Activated CD4-positive, alpha-beta T cell treated with anti-CD3 and anti-CD28 coated beads, Interleukin-2, amount 10 ng/mL, durations not matched to agents 24 days and 14 days (primary cell): Measurements from ENCODE around the gene SOWAHC. TPM values are rescaled to one million over a fixed set of nuclear protein-coding genes. Genes with fewer than 3 reads are reported as not detected.
"Not testable (repeated sequence)": the region's sequence is repeated elsewhere in the genome, so short reads cannot be mapped to it uniquely, and the experiment has no call there.

ENCODE experiments used
- DNase-seq: peaks from one replicate; pipeline ENCODE4 v3.0.0; 2022
- H3K27ac Mint-ChIP-seq: one replicate; pipeline ENCODE4 v1.8.0; 2022; ENCODE audit warnings: mild to moderate bottlenecking, mixed read lengths
- H3K27me3 Mint-ChIP-seq: one replicate; pipeline ENCODE4 v1.8.0; 2022; ENCODE audit warnings: mixed read lengths
- H3K36me3 Mint-ChIP-seq: one replicate; pipeline ENCODE4 v1.8.0; 2022; ENCODE audit warnings: low read depth, mild to moderate bottlenecking, mixed read lengths
- H3K4me1 Mint-ChIP-seq: one replicate; pipeline ENCODE4 v1.8.0; 2021; ENCODE audit warnings: mixed read lengths
- H3K4me3 Mint-ChIP-seq: one replicate; pipeline ENCODE4 v1.8.0; 2022; ENCODE audit warnings: mild to moderate bottlenecking, moderate library complexity, mixed read lengths
- H3K9me3 Mint-ChIP-seq: one replicate; pipeline ENCODE4 v1.8.0; 2021; ENCODE audit warnings: mixed read lengths
- intact Hi-C: fragments of 100-400 bp; cut with micrococcal nuclease; formaldehyde crosslinking; loops from one replicate; pipeline ENCODE4 v1.15.1; 2023
- total RNA-seq: library from RNA; stranded (reverse); gene quantifications from 2 replicates; pipeline ENCODE4 v1.2.3, GENCODE V29; 2022

Gene SOWAHC
- total RNA-seq, 1 donor from 2014 or later, result 0.26 TPM

- H3K4me3 Mint-ChIP-seq, result no peak overlapping the region
- intact Hi-C loops, result no loop called here
- H3K36me3 Mint-ChIP-seq, result no peaks in the 10 kb centered on the region
- H3K4me1 Mint-ChIP-seq, result peaks cover 6% of the 10 kb centered on the region
- H3K9me3 Mint-ChIP-seq, result no peaks in the 10 kb centered on the region
- no peak for DNase-seq
- peaks cover 46% of the 10 kb centered on the region for H3K27me3 Mint-ChIP-seq
- no peak overlapping the region for H3K27ac Mint-ChIP-seq
Observed at GRCh38 chr2:109607766-109608165, 6.4 kb upstream of the SOWAHC start.

GRCh38 chr2:109609352-109610024 is 4.7 kb upstream of the SOWAHC start:
- Mint-ChIP-seq H3K36me3 (peaks cover 2% of the 10 kb centered on the region), H3K27ac (no peak overlapping the region), H3K27me3 (peaks cover 55% of the 10 kb centered on the region), H3K9me3 (no peaks in the 10 kb centered on the region), H3K4me1 (peaks cover 11% of the 10 kb centered on the region), H3K4me3 (no peak overlapping the region)
- DNase-seq, result no peak
- intact Hi-C loops, result no loop called here

GRCh38 chr2:109611467-109612095 is 2.6 kb upstream of the SOWAHC start:
- Mint-ChIP-seq H3K4me3 (no peak overlapping the region), H3K4me1 (peaks cover 11% of the 10 kb centered on the region)

GRCh38 chr2:109613081-109613921 is 863 bp upstream of the SOWAHC start:
- Mint-ChIP-seq H3K9me3 (no peaks in the 10 kb centered on the region), H3K27me3 (peaks cover 70% of the 10 kb centered on the region), H3K4me3 (peak overlapping the region; percentile 90), H3K4me1 (peaks cover 11% of the 10 kb centered on the region), H3K36me3 (peaks cover 2% of the 10 kb centered on the region), H3K27ac (no peak overlapping the region)
- DNase-seq, result no peak
- intact Hi-C loops, result no loop called here

More at GRCh38 chr2:109611467-109612095, 2.6 kb upstream of the SOWAHC start:
- intact Hi-C loops, result no loop called here
- no peak overlapping the region for H3K27ac Mint-ChIP-seq
- DNase-seq, result no peak
- peaks cover 64% of the 10 kb centered on the region for H3K27me3 Mint-ChIP-seq
- H3K9me3 Mint-ChIP-seq, result no peaks in the 10 kb centered on the region
- peaks cover 2% of the 10 kb centered on the region for H3K36me3 Mint-ChIP-seq

GRCh38 chr2:109614715-109615636 is 812 bp downstream of the SOWAHC start:
- intact Hi-C loops, result no loop called here

GRCh38 chr2:109615637-109616144 is 1.5 kb downstream of the SOWAHC start:
- H3K27ac Mint-ChIP-seq, result no peak overlapping the region
- H3K9me3 Mint-ChIP-seq, result no peaks in the 10 kb centered on the region
- peaks cover 66% of the 10 kb centered on the region for H3K27me3 Mint-ChIP-seq
- intact Hi-C loops, result no loop called here
- no peak for DNase-seq
- peaks cover 2% of the 10 kb centered on the region for H3K36me3 Mint-ChIP-seq
- H3K4me1 Mint-ChIP-seq, result peaks cover 5% of the 10 kb centered on the region
- peak overlapping the region; percentile 48 for H3K4me3 Mint-ChIP-seq

More at GRCh38 chr2:109614715-109615636, 812 bp downstream of the SOWAHC start:
- Mint-ChIP-seq H3K27me3 (peaks cover 69% of the 10 kb centered on the region), H3K36me3 (peaks cover 2% of the 10 kb centered on the region), H3K27ac (no peak overlapping the region), H3K4me1 (peaks cover 5% of the 10 kb centered on the region), H3K4me3 (no peak overlapping the region), H3K9me3 (no peaks in the 10 kb centered on the region)
- DNase-seq, result peak; percentile 58

GRCh38 chr2:109616184-109616583 is 2.0 kb downstream of the SOWAHC start:
- Mint-ChIP-seq H3K27ac (no peak overlapping the region), H3K9me3 (no peaks in the 10 kb centered on the region), H3K36me3 (peaks cover 2% of the 10 kb centered on the region), H3K4me1 (peaks cover 5% of the 10 kb centered on the region), H3K4me3 (peak overlapping the region; percentile 26), H3K27me3 (peaks cover 61% of the 10 kb centered on the region)
- DNase-seq, result no peak
- intact Hi-C loops, result no loop called here

- no peaks in the 10 kb centered on the region for H3K36me3 Mint-ChIP-seq
- no peak overlapping the region for H3K27ac Mint-ChIP-seq
- intact Hi-C loops, result no loop called here
- no peak for DNase-seq
- no peaks in the 10 kb centered on the region for H3K9me3 Mint-ChIP-seq
- H3K4me1 Mint-ChIP-seq, result no peaks in the 10 kb centered on the region
- H3K27me3 Mint-ChIP-seq, result peaks cover 42% of the 10 kb centered on the region
- no peak overlapping the region for H3K4me3 Mint-ChIP-seq
Observed at GRCh38 chr2:109619032-109619615, 5.0 kb downstream of the SOWAHC start.

GRCh38 chr2:109623297-109623696 is 9.1 kb downstream of the SOWAHC start:
- H3K9me3 Mint-ChIP-seq, result no peaks in the 10 kb centered on the region
- H3K4me3 Mint-ChIP-seq, result no peak overlapping the region
- peaks cover 25% of the 10 kb centered on the region for H3K27me3 Mint-ChIP-seq
- DNase-seq, result no peak
- H3K4me1 Mint-ChIP-seq, result no peaks in the 10 kb centered on the region
- no peak overlapping the region for H3K27ac Mint-ChIP-seq
- intact Hi-C loops, result no loop called here
- H3K36me3 Mint-ChIP-seq, result no peaks in the 10 kb centered on the region

GRCh38 chr2:109623923-109624322 is 9.8 kb downstream of the SOWAHC start:
- intact Hi-C loops, result no loop called here
- no peaks in the 10 kb centered on the region for H3K9me3 Mint-ChIP-seq
- H3K36me3 Mint-ChIP-seq, result no peaks in the 10 kb centered on the region
- no peaks in the 10 kb centered on the region for H3K4me1 Mint-ChIP-seq
- peaks cover 20% of the 10 kb centered on the region for H3K27me3 Mint-ChIP-seq
- H3K27ac Mint-ChIP-seq, result no peak overlapping the region
- no peak overlapping the region for H3K4me3 Mint-ChIP-seq
- no peak for DNase-seq

GRCh38 chr2:109624339-109624738 is 10.2 kb downstream of the SOWAHC start:
- H3K9me3 Mint-ChIP-seq, result no peaks in the 10 kb centered on the region
- H3K36me3 Mint-ChIP-seq, result no peaks in the 10 kb centered on the region
- no peak for DNase-seq
- H3K4me1 Mint-ChIP-seq, result no peaks in the 10 kb centered on the region
- H3K4me3 Mint-ChIP-seq, result no peak overlapping the region
- intact Hi-C loops, result no loop called here
- peaks cover 17% of the 10 kb centered on the region for H3K27me3 Mint-ChIP-seq
- H3K27ac Mint-ChIP-seq, result no peak overlapping the region

- H3K9me3 Mint-ChIP-seq, H3K36me3 Mint-ChIP-seq, H3K4me1 Mint-ChIP-seq, H3K27ac Mint-ChIP-seq, H3K4me3 Mint-ChIP-seq, DNase-seq, intact Hi-C loops: not testable (repeated sequence)
- H3K27me3 Mint-ChIP-seq, result peaks cover 12% of the 10 kb centered on the region
Observed at GRCh38 chr2:109628321-109628720, 14.2 kb downstream of the SOWAHC start.

GRCh38 chr2:109629867-109630266 is 15.7 kb downstream of the SOWAHC start:
- Mint-ChIP-seq H3K36me3 (no peaks in the 10 kb centered on the region), H3K4me3 (no peak overlapping the region), H3K4me1 (peaks cover 4% of the 10 kb centered on the region), H3K27ac (no peak overlapping the region), H3K9me3 (no peaks in the 10 kb centered on the region), H3K27me3 (peaks cover 7% of the 10 kb centered on the region)
- DNase-seq, result no peak
- intact Hi-C loops, result no loop called here
